ENCODE results near the gene ARMC9.
"Not testable (repeated sequence)": the region's sequence is repeated elsewhere in the genome, so short reads cannot be mapped to it uniquely, and the experiment has no call there.

The ARMC9 gene

GRCh38 chr2:231369580-231370428, 171.4 kb downstream of the ARMC9 start:
- DNase-seq, result no peak

DNA sequence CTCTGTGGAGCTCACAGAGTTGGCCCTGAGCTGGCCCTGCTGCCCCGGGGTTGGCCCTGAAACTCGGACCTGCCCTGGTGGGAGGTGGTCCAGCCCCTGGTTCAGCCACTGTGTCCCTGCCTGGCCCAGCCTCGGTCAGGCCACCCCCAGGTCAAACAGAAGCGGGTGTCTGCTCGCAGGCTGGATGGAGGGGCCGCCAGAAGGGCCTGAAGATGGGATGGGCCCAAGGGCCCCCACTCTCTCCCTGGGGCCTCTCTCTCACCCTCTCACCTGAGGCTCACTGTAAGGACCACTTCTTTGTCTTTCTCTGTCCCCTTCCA, 172.0 kb downstream of the ARMC9 start:
- DNase-seq, result no peak

GRCh38 chr2:231370749-231371429, 172.5 kb downstream of the ARMC9 start:
- DNase-seq, result no peak

GRCh38 chr2:231371430-231372054, 173.1 kb downstream of the ARMC9 start:
- no peak for DNase-seq

DNA sequence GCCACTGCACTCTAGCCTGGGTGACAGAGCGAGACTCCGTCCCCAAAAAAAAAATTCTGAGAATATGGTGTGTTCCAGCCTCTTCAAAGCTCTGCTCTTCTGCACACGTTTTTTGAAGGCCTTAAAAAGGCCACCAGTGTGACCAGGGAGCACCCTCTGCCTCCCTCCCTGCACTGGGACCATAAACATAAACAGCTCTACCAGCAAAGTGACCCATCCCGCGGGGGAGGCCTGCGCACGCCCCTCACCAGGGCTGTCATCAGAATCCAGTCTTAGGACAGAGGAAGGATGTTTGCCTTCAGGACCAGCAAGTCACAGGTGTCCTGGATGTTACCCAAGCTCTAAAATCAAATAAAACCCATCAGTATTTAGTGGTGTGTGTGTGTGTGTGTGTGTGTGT, 173.9 kb downstream of the ARMC9 start:
- no peak for DNase-seq

- DNase-seq, result no peak
Measured at GRCh38 chr2:231373184-231373583, 174.8 kb downstream of the ARMC9 start.

DNA sequence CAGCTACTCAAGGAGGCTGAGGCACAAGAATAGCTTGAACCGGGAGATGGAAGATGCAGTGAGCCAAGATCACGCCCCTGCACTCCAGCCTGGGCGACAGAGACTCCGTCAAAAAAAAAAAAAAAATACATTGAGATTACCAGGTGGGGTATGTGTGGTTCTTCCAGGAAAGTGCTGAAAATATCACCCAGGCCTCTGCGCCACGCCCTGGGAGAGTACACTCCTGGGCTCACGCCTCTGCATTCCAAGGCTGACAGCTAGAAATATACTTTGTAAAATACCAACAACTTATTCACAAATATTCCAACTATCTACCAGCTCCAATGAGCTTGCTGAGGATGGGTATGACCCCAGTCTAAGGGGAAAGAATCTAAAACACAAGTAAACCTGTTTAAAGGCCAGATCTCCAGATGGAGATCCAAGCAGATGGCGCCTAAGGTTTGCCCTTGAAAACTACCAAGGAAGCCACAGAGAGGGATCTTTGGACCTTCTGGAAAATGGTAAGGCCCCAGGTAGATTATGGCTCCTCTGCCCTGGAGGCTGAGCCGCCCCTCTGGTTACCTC, 175.4 kb downstream of the ARMC9 start:
- no peak for DNase-seq

GRCh38 chr2:231374771-231375170, 176.3 kb downstream of the ARMC9 start:
- no peak for DNase-seq

DNA sequence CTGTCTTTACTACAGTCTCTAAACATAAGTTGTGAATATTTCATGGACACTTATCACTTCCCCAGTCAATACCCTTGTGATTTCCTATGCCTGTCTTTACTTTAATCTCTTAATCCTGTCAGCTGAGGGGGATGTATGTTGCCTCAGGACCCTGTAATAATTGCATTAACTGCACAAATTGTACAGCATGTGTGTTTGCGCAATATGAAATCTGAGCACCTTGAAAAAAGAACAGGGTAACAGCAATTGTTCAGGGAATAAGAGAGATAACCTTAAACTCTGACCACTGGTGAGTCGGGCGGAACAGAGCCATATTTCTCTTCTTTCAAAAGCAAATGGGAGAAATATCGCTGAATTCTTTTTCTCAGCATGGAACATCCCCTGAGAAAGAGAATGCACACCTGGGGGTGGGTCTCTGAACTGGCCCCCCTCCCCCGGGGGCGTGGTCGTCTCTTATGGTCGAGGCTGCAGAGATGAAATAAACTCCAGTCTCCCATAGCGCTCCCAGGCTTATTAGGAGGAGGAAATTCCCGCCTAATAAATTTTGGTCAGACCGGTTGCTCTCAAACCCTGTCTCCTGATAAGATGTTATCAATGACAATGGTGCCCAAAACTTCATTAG, 177.7 kb downstream of the ARMC9 start:
- not testable (repeated sequence) for DNase-seq

DNA sequence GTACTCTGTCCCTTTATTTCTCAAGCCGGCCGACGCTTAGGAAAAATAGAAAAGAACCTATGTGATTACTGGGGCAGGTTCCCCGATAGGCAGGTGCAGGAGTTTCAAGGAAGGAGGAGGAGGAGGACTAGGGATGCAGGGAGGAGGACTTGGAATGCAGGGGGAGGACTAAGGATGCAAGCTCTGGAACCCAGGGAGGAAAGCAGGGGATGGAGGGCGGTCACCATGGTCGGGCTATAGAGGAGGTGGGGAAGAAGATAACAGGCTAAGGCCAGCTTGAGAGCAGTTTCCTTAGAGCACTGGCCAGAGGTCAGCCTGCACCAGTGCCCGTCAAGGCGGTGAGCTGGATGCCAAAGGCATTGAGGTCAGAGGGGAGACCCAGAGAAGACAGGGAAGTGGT, 178.4 kb downstream of the ARMC9 start:
- no peak for DNase-seq

GRCh38 chr2:231378026-231378722, 179.7 kb downstream of the ARMC9 start:
- no peak for DNase-seq

DNA sequence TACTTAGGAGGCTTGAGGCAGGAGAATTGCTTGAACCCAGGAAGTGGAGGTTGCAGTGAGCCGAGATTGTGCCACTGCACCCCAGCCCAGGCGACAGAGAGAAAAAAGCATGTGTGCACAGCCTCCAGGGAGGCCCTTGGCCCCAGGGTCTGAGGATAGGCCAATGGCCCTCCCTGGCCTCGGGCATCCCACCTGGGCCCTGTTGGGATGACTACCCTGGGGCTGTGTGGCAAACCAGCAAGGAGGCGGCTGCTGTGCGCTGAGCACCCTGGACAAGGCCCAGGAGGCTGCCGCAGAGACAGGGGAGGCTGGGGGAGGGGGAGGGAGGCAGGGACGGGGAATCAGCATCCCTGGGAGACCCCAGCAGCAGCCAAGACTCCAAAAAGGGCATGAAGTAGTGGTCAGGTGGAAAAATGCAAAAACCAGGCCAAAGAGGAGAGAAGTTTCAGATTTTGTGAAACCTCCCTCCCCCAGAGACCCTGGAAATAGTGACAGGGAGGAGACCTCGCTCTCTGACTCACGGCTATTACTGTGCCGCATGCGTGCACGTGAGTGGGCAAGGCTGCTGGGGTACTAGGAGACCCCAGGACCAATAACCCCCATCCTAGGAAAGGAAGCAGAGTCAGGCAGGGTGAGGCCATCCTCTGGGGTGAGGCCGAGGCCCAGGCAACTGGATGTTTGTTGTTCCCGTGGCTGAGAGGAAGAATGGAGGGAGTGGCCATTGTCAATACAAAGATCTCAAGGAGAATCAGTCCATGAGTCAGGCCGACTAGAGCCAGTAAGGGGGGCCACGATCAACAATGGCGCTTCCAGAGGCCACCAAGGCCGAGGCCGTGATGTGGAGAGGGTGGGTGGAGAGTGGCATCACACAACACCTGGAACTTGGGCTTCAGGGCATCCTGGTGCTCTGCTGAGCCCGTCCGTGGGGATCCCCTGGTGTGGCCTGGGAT, 181.1 kb downstream of the ARMC9 start:
- DNase-seq, result no peak

DNA sequence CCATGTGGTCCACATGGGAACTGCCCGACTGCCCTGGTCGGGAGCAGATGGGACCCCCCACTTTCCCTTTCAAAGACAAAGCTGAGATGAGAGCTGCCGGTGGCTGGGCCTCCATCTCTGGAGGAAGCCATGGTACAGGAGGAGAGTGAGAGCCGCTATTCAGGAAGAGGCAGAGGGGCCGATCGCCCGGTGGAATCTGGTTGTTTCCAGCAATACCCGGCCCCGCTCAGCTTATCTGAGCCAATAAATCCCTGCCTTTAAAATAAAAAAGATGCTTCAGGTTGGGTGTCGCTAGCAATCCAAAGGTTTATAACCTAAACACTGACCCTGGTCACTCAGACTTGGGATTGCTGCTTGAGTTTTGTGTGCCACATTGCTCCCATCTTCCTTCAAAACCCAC, 181.9 kb downstream of the ARMC9 start:
- no peak for DNase-seq

DNA sequence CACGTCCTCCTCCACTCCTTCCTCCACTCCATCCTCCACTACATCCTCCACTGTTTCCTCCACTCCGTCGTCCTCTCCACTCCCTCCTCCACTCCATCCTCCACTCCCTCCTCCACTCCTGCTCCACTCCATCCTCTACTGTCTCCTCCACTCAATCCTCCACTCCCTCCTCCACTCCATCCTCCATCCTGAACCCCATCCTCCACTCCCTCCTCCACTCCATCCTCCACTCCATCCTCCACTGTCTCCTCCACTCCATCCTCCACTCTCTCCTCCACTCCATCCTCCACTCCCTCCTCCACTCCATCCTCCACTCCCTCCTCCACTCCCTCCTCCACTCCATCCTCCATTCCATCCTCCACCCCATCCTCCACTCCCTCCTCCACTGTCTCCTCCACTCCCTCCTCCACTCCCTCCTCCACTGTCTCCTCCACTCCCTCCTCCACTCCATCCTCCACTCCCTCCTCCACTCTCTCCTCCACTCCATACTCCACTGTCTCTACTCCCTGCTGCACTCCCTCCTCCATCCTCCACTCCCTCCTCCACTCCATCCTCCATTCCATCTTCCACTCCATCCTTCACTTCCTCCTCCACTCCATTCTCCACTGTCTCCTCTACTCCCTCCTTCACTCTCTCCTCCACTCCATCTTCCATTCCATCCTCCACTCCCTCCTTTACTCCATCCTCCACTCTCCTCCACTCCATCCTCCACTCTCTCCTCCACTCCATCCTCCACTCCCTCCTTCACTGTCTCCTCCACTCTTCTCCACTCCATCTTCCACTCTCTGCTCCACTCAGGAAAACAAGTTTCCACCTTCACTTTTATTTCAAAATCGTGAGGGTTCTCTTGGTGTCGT, 182.8 kb downstream of the ARMC9 start:
- no peak for DNase-seq

DNA sequence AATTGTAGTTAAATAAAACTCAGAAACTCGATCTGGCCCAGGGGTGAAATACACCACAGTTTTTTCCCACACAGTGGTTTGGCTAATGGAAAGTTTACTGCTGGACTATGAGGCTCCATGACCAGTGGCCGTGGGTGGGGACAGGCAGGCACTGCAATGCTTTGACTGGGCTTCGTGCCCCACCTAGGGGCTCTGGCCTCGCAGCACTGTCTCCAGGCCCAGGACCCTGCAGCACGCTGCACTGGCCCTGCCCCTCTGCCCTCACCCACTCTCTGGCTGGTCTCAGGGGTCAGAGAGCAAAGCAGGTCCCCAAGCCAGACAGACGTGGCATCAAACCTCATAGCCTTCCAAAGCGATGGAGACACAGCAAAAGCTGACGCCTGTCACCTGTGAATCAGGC, 183.7 kb downstream of the ARMC9 start:
- no peak for DNase-seq

- DNase-seq, result no peak
Measured at GRCh38 chr2:231383416-231384108, 185.1 kb downstream of the ARMC9 start.

GRCh38 chr2:231384109-231384435, 185.6 kb downstream of the ARMC9 start:
- no peak for DNase-seq

GRCh38 chr2:231384970-231385369, 186.5 kb downstream of the ARMC9 start:
- DNase-seq, result no peak

DNA sequence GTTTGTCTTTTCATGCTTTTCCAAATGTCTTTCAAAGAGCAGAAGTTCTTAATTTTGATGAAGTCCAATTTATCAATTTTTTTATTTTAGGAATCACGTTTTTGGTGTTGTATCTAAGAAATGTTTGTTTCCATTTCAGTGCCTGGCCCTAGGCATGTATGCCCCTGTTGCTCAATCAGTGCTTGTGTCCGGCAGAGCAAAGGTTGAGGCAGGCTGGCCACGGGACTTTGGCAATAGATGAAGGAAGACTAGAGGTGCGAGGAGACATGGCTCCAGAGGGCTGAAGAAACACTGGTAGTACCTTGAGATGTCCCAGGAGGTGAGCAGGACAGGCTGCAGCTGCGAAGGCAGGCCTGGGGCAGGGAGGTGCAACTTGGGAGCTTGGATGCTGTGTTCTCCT, 187.0 kb downstream of the ARMC9 start:
- DNase-seq, result no peak

GRCh38 chr2:231386446-231386845, 188.0 kb downstream of the ARMC9 start:
- no peak for DNase-seq

Data from NCI-H774 (cell line).